ENCODE results near the gene PPFIA3. TPM values are rescaled to one million over a fixed set of nuclear protein-coding genes. Genes with fewer than 3 reads are reported as not detected.

PPFIA3 gene
- total and polyA plus RNA-seq, 4 donors = 1.5 to 4.6 (median 2.4) TPM

DNA sequence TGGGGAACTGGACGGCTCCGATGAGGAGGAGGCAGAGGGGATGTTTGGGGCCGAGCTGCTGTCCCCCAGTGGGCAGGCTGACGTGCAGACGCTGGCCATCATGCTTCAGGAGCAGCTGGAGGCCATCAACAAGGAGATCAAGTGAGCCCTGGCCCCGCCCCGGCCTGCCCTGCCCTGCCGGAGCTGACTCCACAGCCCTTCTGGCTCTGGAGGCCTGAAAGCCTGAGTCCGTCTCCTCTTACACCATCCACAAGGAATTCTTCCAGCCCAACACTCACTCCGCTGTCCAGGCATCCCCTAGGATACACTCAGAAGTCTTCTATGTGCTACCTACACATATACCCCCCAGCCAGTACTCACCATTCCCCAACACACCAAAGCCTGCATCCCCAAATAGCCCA lies 17.4 kb downstream of the PPFIA3 start:
- WGBS = 87% methylated on average over 10 of the region's 10 CpGs
- Histone ChIP-seq H3K4me1 (ENCODE audit: control insufficient read depth in 4 of 4, insufficient read depth in 4 of 4, low read length in 3 of 4) (peaks cover 0 to 5% (median 3%) of the 10 kb centered on the region in 4 donors), H3K9me3 (ENCODE audit: control insufficient read depth in 4 of 4, low read length in 3 of 4) (no peaks in the 10 kb centered on the region), H3K36me3 (ENCODE audit: control insufficient read depth in 4 of 4, insufficient read depth in 3 of 4, low read depth in 1 of 4, low read length in 3 of 4) (no peaks in the 10 kb centered on the region), H3K27me3 (ENCODE audit: control insufficient read depth in 4 of 4, insufficient read depth in 4 of 4, low read length in 3 of 4) (peaks cover 0 to 8% (median 0%) of the 10 kb centered on the region in 4 donors), H3K27ac (ENCODE audit: low read depth in 1 of 2, low read length in 2 of 2) (no peak overlapping the region), H3K4me3 (ENCODE audit: low read depth in 1 of 3, low read length in 3 of 3) (no peak overlapping the region), H3K9ac (ENCODE audit: low read depth in 1 of 2, low read length in 2 of 2) (no peak overlapping the region)
- TF ChIP-seq CTCF (IDR thresholded peaks at IDR 0.05; ENCODE audit: low read depth, low read length, missing input control) (no peak), FOXA2 (IDR thresholded peaks at IDR 0.05) (no peak), HNF4A (conservative IDR thresholded peaks at IDR 0.05) (no peak), TAF1 (conservative IDR thresholded peaks at IDR 0.05) (no peak), RAD21 (IDR thresholded peaks at IDR 0.05) (no peak), GABPA (IDR thresholded peaks at IDR 0.05 in 1 of 2, conservative IDR thresholded peaks at IDR 0.05 in 1 of 2) (no peak), REST (IDR thresholded peaks at IDR 0.05) (no peak), JUND (IDR thresholded peaks at IDR 0.05) (no peak), EGR1 (IDR thresholded peaks at IDR 0.05; ENCODE audit: low read depth in 2 of 2) (no peak), YY1 (IDR thresholded peaks at IDR 0.05) (no peak)
- TF ChIP-seq, protein P1, sequence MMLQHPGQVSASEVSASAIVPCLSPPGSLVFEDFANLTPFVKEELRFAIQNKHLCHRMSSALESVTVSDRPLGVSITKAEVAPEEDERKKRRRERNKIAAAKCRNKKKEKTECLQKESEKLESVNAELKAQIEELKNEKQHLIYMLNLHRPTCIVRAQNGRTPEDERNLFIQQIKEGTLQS (IDR thresholded peaks at IDR 0.05) = no peak
- DNase-seq (ENCODE audit: low spot score) = no peak

- H3K4me1 ChIP-seq (ENCODE audit: control insufficient read depth in 4 of 4, insufficient read depth in 4 of 4, low read length in 3 of 4) = peaks cover 0 to 6% (median 2%) of the 10 kb centered on the region in 4 donors
- no peak overlapping the region for H3K27ac ChIP-seq (ENCODE audit: low read depth in 1 of 2, low read length in 2 of 2)
- H3K9me3 ChIP-seq (ENCODE audit: control insufficient read depth in 4 of 4, low read length in 3 of 4) = no peaks in the 10 kb centered on the region
- no peak overlapping the region for H3K9ac ChIP-seq (ENCODE audit: low read depth in 1 of 2, low read length in 2 of 2)
- WGBS = 80% methylated on average over 7 of the region's 7 CpGs
- H3K36me3 ChIP-seq (ENCODE audit: control insufficient read depth in 4 of 4, insufficient read depth in 3 of 4, low read depth in 1 of 4, low read length in 3 of 4) = no peaks in the 10 kb centered on the region
- no peak overlapping the region for H3K4me3 ChIP-seq (ENCODE audit: low read depth in 1 of 3, low read length in 3 of 3)
- H3K27me3 ChIP-seq (ENCODE audit: control insufficient read depth in 4 of 4, insufficient read depth in 4 of 4, low read length in 3 of 4) = peaks cover 0 to 4% (median 0%) of the 10 kb centered on the region in 4 donors
- TF ChIP-seq EGR1 (IDR thresholded peaks at IDR 0.05; ENCODE audit: low read depth in 2 of 2) (no peak), REST (IDR thresholded peaks at IDR 0.05) (no peak), CTCF (IDR thresholded peaks at IDR 0.05; ENCODE audit: low read depth, low read length, missing input control) (no peak), YY1 (IDR thresholded peaks at IDR 0.05) (no peak), HNF4A (conservative IDR thresholded peaks at IDR 0.05) (no peak), NR2F2 (IDR thresholded peaks at IDR 0.05) (no peak), FOXA1 (IDR thresholded peaks at IDR 0.05) (no peak), TAF1 (conservative IDR thresholded peaks at IDR 0.05) (no peak)
- TF ChIP-seq, protein P2, sequence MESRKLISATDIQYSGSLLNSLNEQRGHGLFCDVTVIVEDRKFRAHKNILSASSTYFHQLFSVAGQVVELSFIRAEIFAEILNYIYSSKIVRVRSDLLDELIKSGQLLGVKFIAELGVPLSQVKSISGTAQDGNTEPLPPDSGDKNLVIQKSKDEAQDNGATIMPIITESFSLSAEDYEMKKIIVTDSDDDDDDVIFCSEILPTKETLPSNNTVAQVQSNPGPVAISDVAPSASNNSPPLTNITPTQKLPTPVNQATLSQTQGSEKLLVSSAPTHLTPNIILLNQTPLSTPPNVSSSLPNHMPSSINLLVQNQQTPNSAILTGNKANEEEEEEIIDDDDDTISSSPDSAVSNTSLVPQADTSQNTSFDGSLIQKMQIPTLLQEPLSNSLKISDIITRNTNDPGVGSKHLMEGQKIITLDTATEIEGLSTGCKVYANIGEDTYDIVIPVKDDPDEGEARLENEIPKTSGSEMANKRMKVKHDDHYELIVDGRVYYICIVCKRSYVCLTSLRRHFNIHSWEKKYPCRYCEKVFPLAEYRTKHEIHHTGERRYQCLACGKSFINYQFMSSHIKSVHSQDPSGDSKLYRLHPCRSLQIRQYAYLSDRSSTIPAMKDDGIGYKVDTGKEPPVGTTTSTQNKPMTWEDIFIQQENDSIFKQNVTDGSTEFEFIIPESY (IDR thresholded peaks at IDR 0.05) = no peak
- no peak for DNase-seq (ENCODE audit: low spot score)
Measured at GRCh38 chr19:49140951-49141350, 21.6 kb downstream of the PPFIA3 start.

Data from liver (tissue), 9 donors.